Bronchial epithelial cell (primary cell): ENCODE data around the gene AWAT1. TPM values are rescaled to one million over a fixed set of nuclear protein-coding genes. Genes with fewer than 3 reads are reported as not detected.

ENCODE experiments used
- DNase-seq: peaks from one replicate; pipeline ENCODE4 v3.0.0-alpha.2; 2010; ENCODE audit warnings: low read depth
- FAIRE-seq: peaks from 2 replicates; lab custom pipeline; 2011; peaks lifted over from hg19 to GRCh38; lab: Jason Lieb, UNC
- H3K27me3 ChIP-seq: 2 replicates; pipeline ENCODE4 v1.5.1; 2011; ENCODE audit warnings: low read length; ENCODE audit not compliant: control insufficient read depth, insufficient read depth
- H3K36me3 ChIP-seq: 2 replicates; pipeline ENCODE4 v1.5.1; 2011; ENCODE audit warnings: low read length; ENCODE audit not compliant: control insufficient read depth, insufficient read depth
- H3K4me3 ChIP-seq: 2 replicates; pipeline ENCODE4 v1.5.1; 2011; ENCODE audit warnings: mild to moderate bottlenecking, low read depth, low read length, control low read depth
- CTCF ChIP-seq: IDR thresholded peaks from 2 replicates; pipeline ENCODE4 v1.5.1; 2011; ENCODE audit warnings: mild to moderate bottlenecking, moderate library complexity, low read length, control low read depth, inconsistent platforms; ENCODE audit not compliant: insufficient read depth, severe bottlenecking
- total RNA-seq: library from RNA; depleted of rRNA; stranded (reverse); fragments of >200 nt; gene quantifications from 2 replicates; pipeline ENCODE4 v1.2.1, GENCODE V29; 2014

AWAT1 gene
- total RNA-seq, 1 donor from 2014 or later: not detected

- no peak overlapping the region for H3K4me3 ChIP-seq
- no peak for TF ChIP-seq CTCF
- H3K36me3 ChIP-seq: no peaks in the 10 kb centered on the region
- peak; percentile 55 for DNase-seq
- FAIRE-seq: peak; percentile 89
- H3K27me3 ChIP-seq: no peaks in the 10 kb centered on the region
Measured at GRCh38 chrX:70219938-70220764, 14.3 kb upstream of the AWAT1 start.

- no peak for FAIRE-seq
- Histone ChIP-seq H3K27me3 (no peaks in the 10 kb centered on the region), H3K4me3 (no peak overlapping the region), H3K36me3 (no peaks in the 10 kb centered on the region)
- TF ChIP-seq CTCF: no peak
- DNase-seq: no peak
Measured at GRCh38 chrX:70226048-70226447, 8.4 kb upstream of the AWAT1 start.

- no peak for TF ChIP-seq CTCF
- no peak for DNase-seq
- Histone ChIP-seq H3K27me3 (no peaks in the 10 kb centered on the region), H3K4me3 (no peak overlapping the region), H3K36me3 (no peaks in the 10 kb centered on the region)
- FAIRE-seq: no peak
Measured at GRCh38 chrX:70226687-70227086, 7.8 kb upstream of the AWAT1 start.

- FAIRE-seq (no peak), DNase-seq (no peak)
- Histone ChIP-seq H3K27me3 (no peaks in the 10 kb centered on the region), H3K4me3 (no peak overlapping the region), H3K36me3 (no peaks in the 10 kb centered on the region)
- TF ChIP-seq CTCF: no peak
Measured at GRCh38 chrX:70231666-70232065, 2.8 kb upstream of the AWAT1 start.

- H3K27me3 ChIP-seq: no peaks in the 10 kb centered on the region
- FAIRE-seq (no peak), DNase-seq (no peak)
- H3K36me3 ChIP-seq: no peaks in the 10 kb centered on the region
- no peak for TF ChIP-seq CTCF
- no peak overlapping the region for H3K4me3 ChIP-seq
Measured at GRCh38 chrX:70240751-70241150, 6.3 kb downstream of the AWAT1 start.
